Loucy (cell line): ENCODE measurements around the gene AJAP1.

Source experiments
- H2AFZ ChIP-seq: fragments of 200-600 bp; sonication (generic); 2 replicates; pipeline ENCODE4 v1.6.0; 2016; ENCODE audit warnings: antibody characterized with exemption, mild to moderate bottlenecking, low read length, moderate library complexity
- H3F3A ChIP-seq: fragments of 200-600 bp; 2 replicates; pipeline ENCODE4 v1.6.0; 2016; ENCODE audit warnings: antibody characterized with exemption, low read depth, mild to moderate bottlenecking
- H3K27me3 ChIP-seq: fragments of 200-600 bp; sonication (generic); 2 replicates; pipeline ENCODE4 v1.6.1; 2014; ENCODE audit warnings: low read length, mild to moderate bottlenecking; ENCODE audit not compliant: insufficient read depth, poor library complexity, severe bottlenecking
- H3K36me3 ChIP-seq: fragments of 200-600 bp; sonication (generic); 2 replicates; pipeline ENCODE4 v1.6.1; 2016; ENCODE audit warnings: low read length; ENCODE audit not compliant: insufficient read depth
- H3K4me1 ChIP-seq: fragments of 200-600 bp; sonication (generic); 2 replicates; pipeline ENCODE4 v1.5.1; 2014; ENCODE audit warnings: low read length, mild to moderate bottlenecking; ENCODE audit not compliant: insufficient read depth, poor library complexity, severe bottlenecking
- H3K4me2 ChIP-seq: fragments of 200-600 bp; sonication (generic); 2 replicates; pipeline ENCODE4 v1.6.0; 2014; ENCODE audit warnings: antibody characterized with exemption, low read length, low read depth, mild to moderate bottlenecking; ENCODE audit not compliant: poor library complexity, severe bottlenecking
- H3K4me3 ChIP-seq: fragments of 200-600 bp; sonication (generic); 2 replicates; pipeline ENCODE4 v1.5.1; 2014; ENCODE audit warnings: low read length, mild to moderate bottlenecking, mixed read lengths; ENCODE audit not compliant: poor library complexity, severe bottlenecking
- H3K79me2 ChIP-seq: fragments of 200-600 bp; sonication (generic); 2 replicates; pipeline ENCODE4 v1.6.1; 2014; ENCODE audit warnings: low read length; ENCODE audit not compliant: insufficient read depth
- H3K9ac ChIP-seq: fragments of 200-600 bp; sonication (generic); 2 replicates; pipeline ENCODE4 v1.6.0; 2014; ENCODE audit warnings: mild to moderate bottlenecking, low read depth, low read length, moderate library complexity; ENCODE audit not compliant: poor library complexity, severe bottlenecking
- H3K9me2 ChIP-seq: fragments of 200-600 bp; sonication (generic); replicated peaks from 2 replicates; pipeline ENCODE4 v1.6.1; 2016; ENCODE audit warnings: low read depth, low read length, mixed read lengths
- H3K9me3 ChIP-seq: fragments of 200-600 bp; sonication (generic); 2 replicates; pipeline ENCODE4 v1.6.1; 2014; ENCODE audit warnings: mild to moderate bottlenecking, antibody characterized with exemption, low read length, low read depth; ENCODE audit not compliant: insufficient read depth
- H4K20me1 ChIP-seq: fragments of 200-600 bp; sonication (generic); 2 replicates; pipeline ENCODE4 v1.6.0; 2014; ENCODE audit warnings: antibody characterized with exemption, low read length, mild to moderate bottlenecking; ENCODE audit not compliant: insufficient read depth, poor library complexity, severe bottlenecking
- EZH2phosphoT487 ChIP-seq: fragments of 200-600 bp; IDR thresholded peaks from 2 replicates; pipeline ENCODE4 v1.6.1; 2018; ENCODE audit warnings: antibody characterized with exemption, mild to moderate bottlenecking, moderate library complexity, borderline replicate concordance
- TF ChIP-seq, protein P1 (sequence below): fragments of 200-600 bp; sonication (generic); conservative IDR thresholded peaks from 2 replicates; pipeline ENCODE4 v1.5.1; 2014; ENCODE audit warnings: mild to moderate bottlenecking, antibody characterized with exemption, low read length

The AJAP1 gene

DNA sequence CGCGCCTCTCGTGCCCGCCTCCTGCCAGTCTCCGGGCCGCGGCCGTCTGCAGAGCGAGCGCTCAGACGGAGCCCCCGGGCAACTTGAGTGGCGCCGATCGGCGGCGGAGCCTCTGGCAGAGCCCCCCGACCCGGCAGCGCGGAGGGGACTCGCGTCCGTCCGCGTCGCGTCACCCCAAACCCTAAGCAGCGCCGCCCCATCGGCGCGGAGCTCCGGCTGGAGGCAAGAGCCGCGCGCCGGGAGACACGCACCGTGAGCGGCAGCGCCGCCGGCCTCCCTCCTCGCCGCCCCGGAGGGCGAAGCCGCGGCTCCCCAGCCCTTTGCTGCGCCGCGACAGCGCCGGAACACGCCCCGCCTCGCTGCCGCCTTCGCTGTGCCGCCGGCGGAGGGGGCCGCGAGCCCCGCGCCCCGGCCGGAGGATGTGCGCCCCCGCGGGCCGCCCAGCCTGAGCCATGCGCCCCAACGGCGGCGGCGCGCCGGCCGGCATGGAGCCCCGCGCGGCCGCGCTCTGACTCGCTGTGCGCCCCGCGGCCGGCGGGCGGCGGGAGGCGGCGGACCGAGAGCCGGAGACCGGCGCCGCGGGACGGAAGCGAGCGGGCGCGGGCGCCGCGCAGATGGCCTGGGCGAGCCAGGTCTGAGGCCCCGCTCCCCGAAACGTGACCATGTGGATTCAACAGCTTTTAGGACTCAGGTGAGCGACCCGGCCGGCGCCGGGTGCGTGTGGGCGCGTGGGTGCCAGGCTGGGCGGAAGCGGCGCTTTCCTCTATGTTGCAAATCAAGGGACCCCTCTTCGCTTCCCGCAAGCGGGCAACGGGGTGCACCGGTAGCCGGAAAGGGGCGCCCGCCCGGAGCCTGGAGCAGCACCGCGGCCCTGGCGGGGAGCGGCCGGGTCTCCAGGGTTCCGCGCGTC is 610 bp downstream of the AJAP1 start:
- Histone ChIP-seq H3K9me3 (peaks cover 3% of the 10 kb centered on the region; the same call in 1 of the 2 replicates), H2AFZ (no peak overlapping the region), H3K9ac (no peak overlapping the region), H4K20me1 (no peaks in the 10 kb centered on the region), H3K79me2 (no peaks in the 10 kb centered on the region), H3K36me3 (no peaks in the 10 kb centered on the region), H3F3A (no peaks in the 10 kb centered on the region), H3K4me3 (no peak overlapping the region), H3K9me2 (no peaks in the 10 kb centered on the region), H3K27me3 (no peaks in the 10 kb centered on the region), H3K4me1 (no peaks in the 10 kb centered on the region), H3K4me2 (no peak overlapping the region)
- TF ChIP-seq, protein P1, sequence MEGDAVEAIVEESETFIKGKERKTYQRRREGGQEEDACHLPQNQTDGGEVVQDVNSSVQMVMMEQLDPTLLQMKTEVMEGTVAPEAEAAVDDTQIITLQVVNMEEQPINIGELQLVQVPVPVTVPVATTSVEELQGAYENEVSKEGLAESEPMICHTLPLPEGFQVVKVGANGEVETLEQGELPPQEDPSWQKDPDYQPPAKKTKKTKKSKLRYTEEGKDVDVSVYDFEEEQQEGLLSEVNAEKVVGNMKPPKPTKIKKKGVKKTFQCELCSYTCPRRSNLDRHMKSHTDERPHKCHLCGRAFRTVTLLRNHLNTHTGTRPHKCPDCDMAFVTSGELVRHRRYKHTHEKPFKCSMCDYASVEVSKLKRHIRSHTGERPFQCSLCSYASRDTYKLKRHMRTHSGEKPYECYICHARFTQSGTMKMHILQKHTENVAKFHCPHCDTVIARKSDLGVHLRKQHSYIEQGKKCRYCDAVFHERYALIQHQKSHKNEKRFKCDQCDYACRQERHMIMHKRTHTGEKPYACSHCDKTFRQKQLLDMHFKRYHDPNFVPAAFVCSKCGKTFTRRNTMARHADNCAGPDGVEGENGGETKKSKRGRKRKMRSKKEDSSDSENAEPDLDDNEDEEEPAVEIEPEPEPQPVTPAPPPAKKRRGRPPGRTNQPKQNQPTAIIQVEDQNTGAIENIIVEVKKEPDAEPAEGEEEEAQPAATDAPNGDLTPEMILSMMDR, result no peak
- no peak for TF ChIP-seq EZH2phosphoT487

DNA sequence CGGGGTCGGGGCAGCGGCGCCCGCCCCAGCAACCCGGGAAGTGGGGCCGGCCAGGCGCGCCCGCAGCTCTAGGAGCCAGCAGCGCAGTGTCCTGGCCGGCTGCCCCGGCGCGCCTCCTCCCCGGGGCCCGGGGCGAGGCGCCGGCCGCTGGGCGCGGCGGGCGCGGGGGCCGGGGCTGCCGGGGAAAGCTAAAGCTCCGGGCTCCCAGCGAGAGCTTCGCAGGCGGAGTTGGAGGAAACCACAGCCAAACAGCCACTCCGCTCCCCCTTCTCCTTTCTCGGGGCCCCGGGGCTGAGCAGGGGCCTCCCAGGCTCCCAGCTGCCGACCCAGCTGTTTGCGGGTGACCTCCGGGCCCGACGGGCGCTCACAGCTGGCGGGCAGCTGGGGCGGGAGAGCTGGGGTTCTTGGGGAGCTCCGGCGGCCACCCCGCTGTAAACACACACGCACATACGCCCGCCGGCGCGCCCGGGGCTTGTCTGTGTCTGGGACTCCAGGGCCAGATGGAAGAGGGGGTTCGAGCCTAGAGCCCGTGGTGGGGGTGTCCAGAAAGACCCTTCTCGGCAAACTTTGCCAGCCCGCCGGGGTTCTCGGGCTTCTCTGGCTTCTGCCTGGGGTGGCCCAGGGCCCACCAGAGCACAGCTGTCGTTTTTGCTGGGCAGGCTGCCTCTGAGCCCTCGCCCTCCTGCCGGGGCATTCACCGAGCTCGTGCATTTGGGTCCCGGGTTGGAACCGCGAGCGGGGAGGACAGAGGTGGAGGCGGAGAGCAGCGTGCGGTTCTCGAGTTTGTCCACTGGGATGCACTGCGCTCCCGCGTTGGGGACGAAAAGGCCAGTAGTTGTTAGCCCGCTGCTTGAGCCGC is 1.5 kb downstream of the AJAP1 start:
- Histone ChIP-seq H3K9me3 (peaks cover 3% of the 10 kb centered on the region; the same call in 1 of the 2 replicates), H3K4me1 (no peaks in the 10 kb centered on the region), H2AFZ (no peak overlapping the region), H3K79me2 (no peaks in the 10 kb centered on the region), H3K4me3 (no peak overlapping the region), H3K9me2 (no peaks in the 10 kb centered on the region), H3K36me3 (no peaks in the 10 kb centered on the region), H3F3A (no peaks in the 10 kb centered on the region), H3K4me2 (no peak overlapping the region), H3K9ac (no peak overlapping the region), H3K27me3 (no peaks in the 10 kb centered on the region), H4K20me1 (no peaks in the 10 kb centered on the region)
- TF ChIP-seq, protein P1, result no peak
- no peak for TF ChIP-seq EZH2phosphoT487

- no peaks in the 10 kb centered on the region for H4K20me1 ChIP-seq
- H3K4me2 ChIP-seq, result no peak overlapping the region
- no peak for TF ChIP-seq EZH2phosphoT487
- TF ChIP-seq, protein P1, result no peak
- H3K27me3 ChIP-seq, result no peaks in the 10 kb centered on the region
- H3K4me1 ChIP-seq, result no peaks in the 10 kb centered on the region
- no peak overlapping the region for H3K4me3 ChIP-seq
- H3K9ac ChIP-seq, result no peak overlapping the region
- H3K36me3 ChIP-seq, result no peaks in the 10 kb centered on the region
- no peak overlapping the region for H2AFZ ChIP-seq
- peaks cover 3% of the 10 kb centered on the region; the same call in 1 of the 2 replicates for H3K9me3 ChIP-seq
- H3K9me2 ChIP-seq, result no peaks in the 10 kb centered on the region
- no peaks in the 10 kb centered on the region for H3F3A ChIP-seq
- no peaks in the 10 kb centered on the region for H3K79me2 ChIP-seq
Observed at GRCh38 chr1:4656533-4657140, 2.2 kb downstream of the AJAP1 start.
